ENCODE results near the gene FLT4. TPM values are rescaled to one million over a fixed set of nuclear protein-coding genes. Genes with fewer than 3 reads are reported as not detected.

FLT4 gene
- total and polyA plus RNA-seq, 2 experiments from 2014 or later, result 3.4 to 13.8 TPM

- Histone ChIP-seq H3K9me2 (ENCODE audit: insufficient read depth) (no peaks in the 10 kb centered on the region), H3K4me3 (no peak overlapping the region), H2AFZ (no peak overlapping the region), H4K20me1 (replicated peaks; ENCODE audit: insufficient read depth) (no peaks in the 10 kb centered on the region), H3K79me2 (replicated peaks; ENCODE audit: insufficient read depth) (no peaks in the 10 kb centered on the region), H3F3A (replicated peaks; ENCODE audit: low read depth) (no peaks in the 10 kb centered on the region), H3K4me1 (ENCODE audit: insufficient read depth) (0 out of 2 replicates have a peak, but pooled peaks cover 5% of the 10 kb centered on the region), H3K36me3 (ENCODE audit: insufficient read depth) (no peaks in the 10 kb centered on the region), H3K4me2 (no peak overlapping the region), H3K27me3 (ENCODE audit: insufficient read depth) (peaks cover 40% of the 10 kb centered on the region), H3K27ac (ENCODE audit: low read depth) (no peak overlapping the region)
- no peak for TF ChIP-seq POLR2AphosphoS5 (IDR thresholded peaks at IDR 0.05; ENCODE audit: low read depth)
- TF ChIP-seq NANOG (IDR thresholded peaks at IDR 0.05; ENCODE audit: borderline replicate concordance), result no peak
- TF ChIP-seq EZH2phosphoT487 (IDR thresholded peaks at IDR 0.05; ENCODE audit: unreplicated experiment), result no peak
- TF ChIP-seq ZNF331 (CRISPR knock-in tag; IDR thresholded peaks at IDR 0.05; ENCODE audit: low read depth), result no peak
- no peak for TF ChIP-seq ZNF114 (CRISPR knock-in tag; IDR thresholded peaks at IDR 0.05)
- no peak for TF ChIP-seq CTCF (conservative IDR thresholded peaks at IDR 0.05; ENCODE audit: low read depth in 2 of 2)
- TF ChIP-seq STAT1 (IDR thresholded peaks at IDR 0.05; ENCODE audit: unreplicated experiment), result no peak
- TF ChIP-seq REST (IDR thresholded peaks at IDR 0.05; ENCODE audit: unreplicated experiment), result no peak
- no peak for TF ChIP-seq EZH2 (IDR thresholded peaks at IDR 0.05; ENCODE audit: low read depth, unreplicated experiment)
- TF ChIP-seq CREB1 (CRISPR knock-in tag; IDR thresholded peaks at IDR 0.05; ENCODE audit: low read depth), result no peak
- TF ChIP-seq ZNF462 (CRISPR knock-in tag; IDR thresholded peaks at IDR 0.05), result no peak
- TF ChIP-seq JUNB (IDR thresholded peaks at IDR 0.05; ENCODE audit: unreplicated experiment), result no peak
- TF ChIP-seq ETS1 (IDR thresholded peaks at IDR 0.05), result no peak
- ATAC-seq, result no peak
- DNase-seq (ENCODE audit: low spot score), result no peak
- Mint-ChIP-seq H3K4me1 (peaks cover 5% of the 10 kb centered on the region; the same call in 1 of the 3 replicates), H3K9me3 (no peaks in the 10 kb centered on the region), H3K27me3 (ENCODE audit: insufficient read depth, low read depth, poor library complexity) (peaks cover 23% of the 10 kb centered on the region), H3K36me3 (ENCODE audit: low read depth) (no peaks in the 10 kb centered on the region), H3K27ac (no peak overlapping the region), H3K4me3 (no peak overlapping the region)
Observed at GRCh38 chr5:180586870-180587269, 62.5 kb downstream of the FLT4 start.
